Stomach (tissue), 9 donors: ENCODE measurements around the gene DMAC2L. TPM values are rescaled to one million over a fixed set of nuclear protein-coding genes. Genes with fewer than 3 reads are reported as not detected.

Source experiments
- DNase-seq, 2 donors: peaks; one replicate each; pipeline versions ENCODE4 v3.0.0 to v3.0.0-alpha.2; 2013 to 2019
- H3K27ac ChIP-seq, 5 donors: fragments of 200-600 bp in 4 of 5; sonication (generic) in 4 of 5; one replicate each; pipeline ENCODE4 v1.5.1; 2013 to 2019; ENCODE audit warnings: mild to moderate bottlenecking in 1 of 5, moderate library complexity in 1 of 5
- H3K27me3 ChIP-seq, 3 donors: fragments of 200-600 bp; sonication (generic); one replicate each; pipeline ENCODE4 v1.5.1; 2017 to 2019; ENCODE audit warnings: mixed run types in 1 of 3
- H3K36me3 ChIP-seq, 4 donors: fragments of 200-600 bp; sonication (generic); 1 replicate in 3 of 4; 2 replicates in 1 of 4; pipeline ENCODE4 v1.5.1; 2016 to 2019
- H3K4me1 ChIP-seq, 4 donors: fragments of 200-600 bp; sonication (generic); one replicate each; pipeline ENCODE4 v1.5.1; 2016 to 2019
- H3K4me3 ChIP-seq, 4 donors: fragments of 200-600 bp; sonication (generic) in 3 of 4; one replicate each; pipeline ENCODE4 v1.5.1; 2016 to 2019; ENCODE audit warnings: mild to moderate bottlenecking in 1 of 4
- H3K9me3 ChIP-seq, 4 donors: fragments of 200-600 bp; sonication (generic); one replicate each; pipeline ENCODE4 v1.5.1; 2016 to 2019
- CTCF ChIP-seq, 7 experiments: fragments of 450-650 bp in 4 of 7; fragments of 200-600 bp in 3 of 7; sonication (generic) in 3 of 7; IDR thresholded peaks; one replicate each; pipeline ENCODE4 v1.5.1; 2016 to 2019; ENCODE audit warnings: antibody characterized with exemption in 7 of 7, control low read depth in 2 of 7, mild to moderate bottlenecking in 1 of 7
- EP300 ChIP-seq: sonication (generic); formaldehyde crosslinking; IDR thresholded peaks from one replicate; pipeline ENCODE4 v1.6.1; 2017; ENCODE audit warnings: antibody characterized with exemption
- POLR2A ChIP-seq, 4 donors: fragments of 450-650 bp; IDR thresholded peaks; one replicate each; pipeline ENCODE4 v1.6.1; 2016; ENCODE audit warnings: antibody characterized with exemption in 4 of 4, control low read depth in 2 of 4, mild to moderate bottlenecking in 1 of 4, moderate library complexity in 1 of 4
- POLR2AphosphoS5 ChIP-seq, 3 donors: sonication (generic); formaldehyde crosslinking; IDR thresholded peaks; one replicate each; pipeline ENCODE4 v1.6.1; 2016; ENCODE audit warnings: antibody characterized with exemption in 3 of 3
- WGBS, 5 donors: extraction: QIAGEN DNeasy Blood & Tissue Kit in 3 of 5; methylation state at CpG; one replicate each; pipeline versions ENCODE4 v1.1.5 to v1.1.7; 2013 to 2018; 5-methylcytosine and 5-hydroxymethylcytosine counted together
- intact Hi-C: fragments of 100-400 bp; cut with DNase I; formaldehyde crosslinking; loops from one replicate; pipeline ENCODE4 v1.15.1; 2023; ENCODE audit warnings: low total_unique reads
- polyA plus RNA-seq, 3 donors: library from polyadenylated mRNA; stranded (reverse); fragments of 200-250 nt; gene quantifications; one replicate each; pipeline ENCODE4 v1.2.3, GENCODE V29; 2013
- total RNA-seq, 5 donors: library from RNA; depleted of rRNA; stranded (reverse); fragments of >200 nt; gene quantifications; one replicate each; pipeline versions ENCODE4 v1.1.0 to v1.2.3, GENCODE V29; 2014 to 2016
- donor health status: healthy with polysubstance abuse.
- donor health status: Bipolar disorder and iron deficiency.
- donor health status: healthy.

DMAC2L gene
- total and polyA plus RNA-seq, 8 donors, result 1.3 to 83.4 (median 15.4) TPM

GRCh38 chr14:50290306-50290705 lies 21.8 kb upstream of the DMAC2L start:
- Histone ChIP-seq H3K9me3 (no peaks in the 10 kb centered on the region), H3K4me1 (peaks cover 0 to 5% (median 0%) of the 10 kb centered on the region in 4 donors), H3K4me3 (no peak overlapping the region), H3K27me3 (no peaks in the 10 kb centered on the region), H3K27ac (no peak overlapping the region), H3K36me3 (peaks cover 0 to 25% (median 17%) of the 10 kb centered on the region in 4 donors)
- no peak for TF ChIP-seq POLR2AphosphoS5 (IDR thresholded peaks at IDR 0.05)
- no peak for TF ChIP-seq CTCF (IDR thresholded peaks at IDR 0.05)
- TF ChIP-seq POLR2A (IDR thresholded peaks at IDR 0.05), result no peak
- no peak for TF ChIP-seq EP300
- no peak for DNase-seq
- intact Hi-C loops, result no loop called here
- 85 to 98% (median 88%) methylated on average over 5 of the region's 5 CpGs for WGBS, 5 donors

GRCh38 chr14:50299585-50299984 lies 12.5 kb upstream of the DMAC2L start:
- no peak overlapping the region for H3K4me3 ChIP-seq
- no peak overlapping the region for H3K27ac ChIP-seq
- 92 to 98% (median 96%) methylated on average over 2 of the region's 2 CpGs for WGBS, 5 donors
- no peak for DNase-seq
- intact Hi-C loops, result no loop called here
- peaks cover 0 to 14% (median 5%) of the 10 kb centered on the region in 4 donors for H3K36me3 ChIP-seq
- no peaks in the 10 kb centered on the region for H3K9me3 ChIP-seq
- H3K4me1 ChIP-seq, result peaks cover 0 to 6% (median 0%) of the 10 kb centered on the region in 4 donors
- H3K27me3 ChIP-seq, result no peaks in the 10 kb centered on the region
- TF ChIP-seq CTCF (IDR thresholded peaks at IDR 0.05) (no peak), POLR2A (IDR thresholded peaks at IDR 0.05) (no peak), POLR2AphosphoS5 (IDR thresholded peaks at IDR 0.05) (no peak), EP300 (no peak)

- no peak for DNase-seq
- H3K9me3 ChIP-seq, result no peaks in the 10 kb centered on the region
- no peaks in the 10 kb centered on the region for H3K4me1 ChIP-seq
- no peak for TF ChIP-seq POLR2A (IDR thresholded peaks at IDR 0.05)
- no peak for TF ChIP-seq CTCF (IDR thresholded peaks at IDR 0.05)
- no peak for TF ChIP-seq EP300
- no peaks in the 10 kb centered on the region for H3K27me3 ChIP-seq
- no peak overlapping the region for H3K4me3 ChIP-seq
- H3K27ac ChIP-seq, result no peak overlapping the region
- peaks cover 0 to 14% (median 5%) of the 10 kb centered on the region in 4 donors for H3K36me3 ChIP-seq
- intact Hi-C loops, result no loop called here
Measured at GRCh38 chr14:50301914-50302313, 10.2 kb upstream of the DMAC2L start.

GRCh38 chr14:50303744-50304471 lies 8.2 kb upstream of the DMAC2L start:
- Histone ChIP-seq H3K36me3 (peaks cover 0 to 14% (median 5%) of the 10 kb centered on the region in 4 donors), H3K27ac (no peak overlapping the region), H3K9me3 (no peaks in the 10 kb centered on the region), H3K4me3 (no peak overlapping the region), H3K27me3 (no peaks in the 10 kb centered on the region), H3K4me1 (no peaks in the 10 kb centered on the region)
- intact Hi-C loops, result no loop called here
- WGBS, 5 donors, result 55 to 73% (median 69%) methylated on average over 7 to 8 of the region's 8 CpGs
- no peak for TF ChIP-seq EP300
- peak in 2 of 3 donors; percentile 52 to 77 for TF ChIP-seq POLR2AphosphoS5 (IDR thresholded peaks at IDR 0.05)
- no peak for TF ChIP-seq CTCF (IDR thresholded peaks at IDR 0.05)
- peak; percentile 73 to 75 for DNase-seq
